H1 (cell line): ENCODE data around the gene MED29. TPM values are rescaled to one million over a fixed set of nuclear protein-coding genes. Genes with fewer than 3 reads are reported as not detected.
A peak's percentile ranks its signal among the peaks of the same experiment; 100 is the strongest.

Source experiments
- ASH2L ChIP-seq: fragments of 200-600, 300-600 bp; sonication (generic); IDR thresholded peaks from one replicate; pipeline ENCODE4 v1.7.1; 2017; ENCODE audit warnings: low read length
- ATF2 ChIP-seq: IDR thresholded peaks from 2 replicates; pipeline ENCODE4 v1.6.1; 2012; ENCODE audit warnings: low read length, inconsistent platforms
- BRCA1 ChIP-seq: IDR thresholded peaks from 2 replicates; pipeline ENCODE4 v1.6.1; 2012; ENCODE audit warnings: low read depth, low read length, improper control_type of control experiment
- CBX5 ChIP-seq: fragments of 300-800, 300-1000 bp; sonication (generic); IDR thresholded peaks from 2 replicates; pipeline ENCODE4 v1.7.1; 2016; ENCODE audit warnings: antibody characterized with exemption, low read length, low read depth
- CHD1 ChIP-seq: IDR thresholded peaks from 2 replicates; pipeline ENCODE4 v1.6.1; 2012; ENCODE audit warnings: low read depth, low read length, improper control_type of control experiment
- E2F6 ChIP-seq: IDR thresholded peaks from 2 replicates; pipeline ENCODE4 v1.6.1; 2012; ENCODE audit warnings: inconsistent platforms
- EGR1 ChIP-seq: IDR thresholded peaks from 2 replicates; pipeline ENCODE4 v1.6.1; 2011; ENCODE audit warnings: low read depth, low read length, borderline replicate concordance
- FOSL1 ChIP-seq: IDR thresholded peaks from 2 replicates; pipeline ENCODE4 v1.6.1; 2011; ENCODE audit warnings: mild to moderate bottlenecking, low read depth, low read length, moderate library complexity; ENCODE audit not compliant: insufficient read depth
- HDAC6 ChIP-seq: IDR thresholded peaks from one replicate; pipeline ENCODE4 v1.7.1; 2012; ENCODE audit warnings: low read depth, mild to moderate bottlenecking, inconsistent platforms, low read length, moderate library complexity
- JUN ChIP-seq: IDR thresholded peaks from 2 replicates; pipeline ENCODE4 v1.6.1; 2011; ENCODE audit warnings: low read depth, mild to moderate bottlenecking, improper control_type of control experiment, low read length
- MAFK ChIP-seq: IDR thresholded peaks from 2 replicates; pipeline ENCODE4 v1.6.1; 2012; ENCODE audit warnings: low read depth, mild to moderate bottlenecking, improper control_type of control experiment, low read length
- NANOG ChIP-seq: IDR thresholded peaks from 2 replicates; pipeline ENCODE4 v1.6.1; 2011; ENCODE audit warnings: low read length, low read depth, mild to moderate bottlenecking, inconsistent platforms; ENCODE audit not compliant: insufficient read depth, poor library complexity, severe bottlenecking
- PHF8 ChIP-seq: fragments of 200-600 bp; sonication (generic); conservative IDR thresholded peaks from 2 replicates; pipeline ENCODE4 v1.7.1; 2012; ENCODE audit warnings: low read depth, mild to moderate bottlenecking, inconsistent platforms, low read length, moderate library complexity
- POLR2A ChIP-seq, 2 experiments: IDR thresholded peaks; 1 replicate in 1 of 2; 2 replicates in 1 of 2; pipeline ENCODE4 v1.6.1; 2011; ENCODE audit warnings: low read depth in 2 of 2, low read length in 2 of 2, mild to moderate bottlenecking in 2 of 2; ENCODE audit errors: control extremely low read depth in 1 of 2
- RNF2 ChIP-seq: fragments of 200-900, 300-1000 bp; sonication (generic); IDR thresholded peaks from 2 replicates; pipeline ENCODE4 v1.7.1; 2016; ENCODE audit warnings: borderline replicate concordance, low read depth, mild to moderate bottlenecking, antibody characterized with exemption, low read length; ENCODE audit not compliant: poor library complexity, severe bottlenecking; ENCODE audit errors: missing control alignments
- RXRA ChIP-seq: IDR thresholded peaks from 2 replicates; pipeline ENCODE4 v1.6.1; 2011; ENCODE audit warnings: low read depth, mild to moderate bottlenecking, low read length, moderate library complexity; ENCODE audit not compliant: insufficient read depth
- SIRT6 ChIP-seq: IDR thresholded peaks from one replicate; pipeline ENCODE4 v1.7.1; 2012; ENCODE audit warnings: low read length, inconsistent platforms
- SIX5 ChIP-seq: IDR thresholded peaks from 2 replicates; pipeline ENCODE4 v1.6.1; 2011; ENCODE audit warnings: mild to moderate bottlenecking, low read depth, low read length
- SP1 ChIP-seq: IDR thresholded peaks from 2 replicates; pipeline ENCODE4 v1.6.1; 2011; ENCODE audit warnings: low read depth, low read length
- SP4 ChIP-seq: IDR thresholded peaks from 2 replicates; pipeline ENCODE4 v1.6.1; 2012; ENCODE audit warnings: low read length, inconsistent platforms
- SRF ChIP-seq: IDR thresholded peaks from 2 replicates; pipeline ENCODE4 v1.6.1; 2011; ENCODE audit warnings: mild to moderate bottlenecking, low read depth, low read length, moderate library complexity
- TAF7 ChIP-seq: optimal IDR thresholded peaks from 2 replicates; pipeline ENCODE3; 2011; ENCODE audit warnings: low read depth, mild to moderate bottlenecking, inconsistent platforms, low read length, moderate library complexity, borderline replicate concordance
- TBP ChIP-seq: IDR thresholded peaks from 2 replicates; pipeline ENCODE4 v1.6.1; 2011; ENCODE audit warnings: low read depth, low read length, improper control_type of control experiment
- polyA plus RNA-seq, 7 experiments: library from polyadenylated mRNA; depleted of rRNA in 3 of 7; stranded (reverse) in 5 of 7; unstranded in 2 of 7; fragments of >200 nt in 5 of 7; fragments of 200-250 nt in 2 of 7; gene quantifications; 1 replicate in 5 of 7; 2 replicates in 1 of 7; 4 replicates in 1 of 7; pipeline versions ENCODE4 v1.2.1 to v1.2.3, GENCODE V29; 2011 to 2013; ENCODE audit warnings: missing spikeins in 2 of 7, mixed read lengths in 2 of 7
- total RNA-seq: library from RNA; stranded (reverse); fragmentation: NEBNext Ultra II Directional; extraction: Animal tissue kit (Norgen Biotek cat#: 25700); gene quantifications from 2 replicates; pipeline ENCODE4 v1.2.1, GENCODE V29; 2021

Gene MED29
- total and polyA plus RNA-seq, 2 of the 8 experiments (the other 6 are each of a cell fraction or from before 2014, with no cell fraction given), result 31.1 to 52.5 TPM

DNA sequence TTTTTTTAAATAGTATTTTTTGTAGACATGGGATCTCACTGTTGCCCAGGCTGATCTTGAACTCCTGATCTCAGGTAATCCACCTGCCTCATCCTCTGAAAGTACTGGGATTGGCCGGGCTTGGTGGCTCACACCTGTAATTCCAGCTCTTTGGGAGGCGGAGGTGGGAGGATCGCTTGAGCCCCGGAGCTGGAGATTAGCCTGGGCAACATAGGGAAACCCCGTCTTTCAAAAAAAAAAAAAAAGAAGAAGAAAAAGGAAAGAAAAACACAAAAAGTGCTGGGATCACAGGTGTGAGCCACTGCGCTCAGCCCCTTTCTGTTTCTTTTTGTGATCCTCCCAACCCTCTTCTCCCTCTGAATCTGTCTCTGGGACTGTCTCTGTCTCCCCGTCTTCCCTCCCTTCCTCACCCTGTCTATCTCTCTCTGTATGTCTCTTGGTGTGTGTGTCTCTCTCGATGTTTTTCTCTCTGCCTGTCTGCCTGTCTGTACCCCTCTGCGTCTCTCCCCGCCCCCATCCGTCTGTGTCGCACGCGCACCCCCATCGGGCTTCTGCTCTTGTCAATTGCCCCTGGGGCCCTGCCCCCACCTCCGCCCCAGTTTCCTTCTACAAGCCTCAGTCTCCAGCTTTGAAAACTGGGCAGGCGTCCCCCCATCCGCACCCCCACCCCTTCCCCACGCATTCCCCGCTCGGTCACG is 14.9 kb downstream of the MED29 start (continued):
- TF ChIP-seq ATF2, result no peak; the same call in 1 of the 2 replicates
- no peak for TF ChIP-seq CHD1
- TF ChIP-seq E2F6, result no peak
- no peak for TF ChIP-seq SRF
- no peak for TF ChIP-seq SIRT6
- 0 out of 2 replicates have a peak, but pooled peaks have one; percentile 7 for TF ChIP-seq SP1
- no peak for TF ChIP-seq TBP
- no peak for TF ChIP-seq RXRA
- TF ChIP-seq SIX5, result no peak
- no peak for TF ChIP-seq EGR1
- TF ChIP-seq ASH2L, result peak; percentile 51
- no peak; a peak in 1 of 3 replicates for TF ChIP-seq POLR2A (IDR thresholded peaks at IDR 0.05; ENCODE audit: control extremely low read depth in 1 of 2, low read depth in 2 of 2, low read length in 2 of 2)
- no peak for TF ChIP-seq CBX5
- TF ChIP-seq MAFK, result no peak
- TF ChIP-seq HDAC6, result no peak
- TF ChIP-seq PHF8, result no peak
- no peak for TF ChIP-seq TAF7
- no peak for TF ChIP-seq NANOG
- no peak for TF ChIP-seq BRCA1
- TF ChIP-seq JUN, result no peak
- TF ChIP-seq FOSL1, result no peak
- TF ChIP-seq SP4, result no peak
- TF ChIP-seq RNF2, result no peak
- TF ChIP-seq, all 59 proteins: peak for 4
